NOMO-1 treated with DMSO at 0.1 percent for 48 hours (cell line): Measurements from ENCODE around the gene NEIL1.
A peak's percentile ranks its signal among the peaks of the same experiment; 100 is the strongest.
"Not testable (repeated sequence)": the region's sequence is repeated elsewhere in the genome, so short reads cannot be mapped to it uniquely, and the experiment has no call there.

Experiments used
- DNase-seq: peaks from one replicate; lab custom pipeline; 2025; ENCODE audit not compliant: unreplicated experiment; lab: John Stamatoyannopoulos, UW

The NEIL1 gene

DNA sequence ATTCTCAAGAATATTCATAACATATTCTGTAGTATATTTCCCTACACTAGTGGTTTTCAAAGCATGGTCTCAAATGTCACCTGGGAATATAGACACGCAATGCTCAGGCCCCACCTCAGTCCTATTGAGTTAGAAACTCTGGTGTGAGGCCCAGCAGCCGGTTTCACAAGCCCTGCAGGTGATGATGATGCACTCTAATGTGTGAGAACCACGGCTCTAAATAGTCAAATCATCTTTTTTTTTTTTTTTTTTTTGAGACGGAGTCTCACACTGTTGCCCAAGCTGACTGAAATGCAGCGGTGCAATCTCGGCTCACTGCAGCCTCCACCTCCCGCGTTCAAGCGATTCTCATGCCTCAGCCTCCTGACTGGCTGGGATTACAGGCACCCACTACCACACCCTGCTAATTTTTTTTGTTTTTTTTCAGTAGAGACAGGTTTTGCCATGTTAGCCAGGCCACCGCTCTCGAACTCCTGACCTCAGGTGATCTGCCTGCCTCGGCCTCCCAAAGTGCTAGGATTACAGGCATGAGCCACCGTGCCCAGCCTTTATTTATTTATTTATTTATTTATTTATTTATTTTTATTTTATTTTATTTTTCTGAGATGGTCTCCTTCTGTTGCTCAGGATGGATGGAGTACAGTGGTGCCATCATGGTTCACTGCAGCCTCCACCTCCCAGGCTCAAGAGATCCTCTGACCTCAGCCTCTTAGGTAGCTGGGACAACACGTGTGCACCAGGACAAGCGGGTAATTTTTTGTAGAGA is 13.0 kb upstream of the NEIL1 start:
- DNase-seq = not testable (repeated sequence)

DNA sequence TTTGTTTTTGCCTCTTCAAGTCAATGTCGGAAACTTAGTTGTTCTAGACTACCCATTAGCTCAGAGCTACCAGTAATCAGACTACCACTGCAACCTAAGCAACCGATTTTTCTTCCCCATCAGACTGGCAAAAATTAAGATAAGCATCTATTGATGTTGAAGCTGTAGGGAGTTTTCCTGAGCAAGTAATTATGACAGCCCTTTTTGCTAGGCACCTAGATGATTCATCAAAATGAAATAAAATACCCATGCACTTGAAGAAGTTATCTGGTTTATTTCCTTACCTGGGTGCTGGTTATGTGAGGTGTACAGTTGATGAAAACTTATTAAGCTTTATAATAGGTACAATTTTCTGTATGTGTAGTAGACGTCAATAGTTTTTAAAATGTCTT is 11.5 kb upstream of the NEIL1 start:
- no peak for DNase-seq

DNA sequence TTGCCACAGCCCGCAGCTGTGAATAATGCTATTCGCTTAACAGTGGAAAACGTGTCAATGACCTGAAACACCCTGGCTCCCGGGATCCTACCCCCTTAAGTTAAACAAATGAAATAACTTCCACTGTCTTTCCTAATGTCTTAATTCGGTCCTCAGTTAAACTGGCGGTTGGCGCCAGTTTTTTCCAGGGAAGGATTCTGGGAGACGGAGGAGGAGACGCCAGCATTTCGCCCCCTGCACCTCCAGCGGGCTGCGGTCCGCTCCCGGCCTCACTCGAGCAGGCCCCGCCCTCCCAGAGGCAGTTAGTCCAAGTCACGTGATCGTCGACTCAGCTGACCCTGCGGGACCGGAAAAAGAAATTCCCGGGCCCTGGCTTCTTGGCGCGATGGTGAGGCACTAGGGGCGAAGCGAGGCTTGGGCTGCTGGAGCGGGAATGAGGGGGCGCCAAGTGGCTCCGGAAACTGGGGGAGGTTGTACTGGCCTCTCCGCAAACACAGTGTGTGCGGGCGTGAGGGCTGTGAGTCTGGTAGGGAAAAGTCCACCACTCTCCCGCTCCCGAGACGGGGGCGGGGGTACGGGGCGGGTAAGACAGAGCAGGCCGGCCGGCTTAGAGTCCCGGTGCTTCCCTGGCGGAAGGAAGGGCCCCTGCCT is 11.0 kb upstream of the NEIL1 start, which contains the start of gene COMMD4:
TSS of gene COMMD4 (plus strand) at position 359 of the 651 bp plus-strand sequence. CDS start at position 386, 27 bp downstream.
- DNase-seq = peak; percentile 74

DNA sequence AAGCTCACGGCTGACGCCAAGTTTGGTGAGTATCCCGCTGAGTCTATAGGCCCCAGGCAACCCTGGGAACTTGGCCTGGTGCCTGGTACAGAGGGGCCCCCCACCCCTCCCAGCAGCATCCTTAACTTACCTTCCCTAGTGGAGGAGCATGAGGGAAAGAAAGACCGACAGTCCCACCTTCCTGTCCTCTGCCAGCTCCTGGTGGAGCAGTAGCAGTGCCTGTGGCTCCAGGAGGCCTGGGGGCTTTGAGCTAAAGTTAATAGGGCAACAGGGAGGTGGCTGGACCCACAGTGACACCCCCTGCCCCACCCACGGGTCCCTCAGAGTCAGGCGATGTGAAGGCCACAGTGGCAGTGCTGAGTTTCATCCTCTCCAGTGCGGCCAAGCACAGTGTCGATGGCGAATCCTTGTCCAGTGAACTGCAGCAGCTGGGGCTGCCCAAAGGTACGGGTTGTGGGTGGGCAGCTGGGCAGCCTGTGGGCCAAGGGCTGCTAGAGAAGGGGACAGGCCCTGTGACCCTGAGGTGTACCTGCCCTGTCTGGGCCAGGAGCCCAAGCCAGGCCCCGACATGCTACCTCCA is 8.1 kb upstream of the NEIL1 start:
- no peak for DNase-seq

DNA sequence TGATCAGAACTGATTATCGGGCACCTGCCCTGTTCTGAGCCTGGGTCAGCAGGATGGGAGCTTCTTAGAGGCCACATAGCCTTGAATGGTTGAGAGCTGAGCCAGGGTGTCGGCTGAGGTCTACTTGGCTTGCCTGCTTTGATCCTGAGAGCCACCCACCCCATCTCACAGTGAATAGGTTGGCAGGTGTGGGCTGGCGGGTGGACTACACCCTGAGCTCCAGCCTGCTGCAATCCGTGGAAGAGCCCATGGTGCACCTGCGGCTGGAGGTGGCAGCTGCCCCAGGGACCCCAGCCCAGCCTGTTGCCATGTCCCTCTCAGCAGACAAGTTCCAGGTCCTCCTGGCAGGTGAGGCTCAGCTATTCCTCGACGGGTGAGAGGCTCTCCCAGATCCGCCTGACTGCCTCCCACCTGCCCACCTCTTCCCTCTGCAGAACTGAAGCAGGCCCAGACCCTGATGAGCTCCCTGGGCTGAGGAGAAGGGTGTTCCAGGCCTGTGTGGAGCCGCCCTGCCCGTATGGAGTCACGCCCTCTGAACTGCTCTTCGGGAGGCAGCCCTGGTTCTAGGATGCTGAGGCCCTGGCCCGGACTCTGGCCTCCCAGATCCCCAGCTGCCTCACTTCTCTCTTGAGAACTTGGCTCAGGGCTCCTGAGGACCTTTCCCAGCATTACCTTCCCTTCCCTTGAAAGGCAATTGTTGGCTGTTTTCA is 7.2 kb upstream of the NEIL1 start:
- no peak for DNase-seq

DNA sequence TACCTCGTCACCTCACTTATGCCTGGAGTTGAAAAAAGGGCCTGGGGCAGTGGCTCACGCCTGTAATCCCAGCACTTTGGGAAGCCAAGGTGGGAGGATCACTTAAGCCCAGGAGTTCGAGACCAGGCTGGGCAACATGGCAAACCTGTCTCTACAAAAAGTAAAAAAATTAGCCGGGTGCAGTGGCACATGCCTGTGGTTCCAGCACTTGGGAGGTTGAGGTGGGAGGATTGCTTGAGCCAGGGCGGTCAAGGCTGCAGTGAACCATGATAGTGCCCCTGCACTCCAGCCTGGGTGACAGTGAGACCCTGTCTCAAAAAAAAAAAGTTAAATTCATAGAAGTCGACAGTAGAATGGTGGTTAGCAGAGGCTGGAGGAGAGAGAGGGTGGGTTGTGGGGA is 4.6 kb upstream of the NEIL1 start:
- no peak for DNase-seq

DNA sequence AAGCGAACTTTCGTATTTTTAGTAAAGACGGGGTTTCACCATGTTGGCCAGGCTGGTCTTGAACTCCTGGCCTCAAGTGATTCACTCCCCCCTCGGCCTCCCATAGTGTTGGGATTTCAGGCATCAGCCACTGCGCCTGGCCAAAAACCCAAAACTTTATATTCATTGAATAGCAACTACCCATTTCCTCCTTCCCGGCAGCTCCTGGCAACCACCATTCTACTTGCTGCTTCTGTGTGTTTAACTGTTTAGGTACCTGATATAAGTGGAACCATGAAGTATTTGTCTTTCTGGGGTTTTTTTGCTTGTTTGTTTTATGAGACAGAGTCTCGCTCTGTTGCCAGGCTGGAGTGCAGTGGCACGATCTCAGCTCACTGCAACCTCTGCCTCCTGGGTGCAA is 2.9 kb upstream of the NEIL1 start:
- DNase-seq = not testable (repeated sequence)

DNA sequence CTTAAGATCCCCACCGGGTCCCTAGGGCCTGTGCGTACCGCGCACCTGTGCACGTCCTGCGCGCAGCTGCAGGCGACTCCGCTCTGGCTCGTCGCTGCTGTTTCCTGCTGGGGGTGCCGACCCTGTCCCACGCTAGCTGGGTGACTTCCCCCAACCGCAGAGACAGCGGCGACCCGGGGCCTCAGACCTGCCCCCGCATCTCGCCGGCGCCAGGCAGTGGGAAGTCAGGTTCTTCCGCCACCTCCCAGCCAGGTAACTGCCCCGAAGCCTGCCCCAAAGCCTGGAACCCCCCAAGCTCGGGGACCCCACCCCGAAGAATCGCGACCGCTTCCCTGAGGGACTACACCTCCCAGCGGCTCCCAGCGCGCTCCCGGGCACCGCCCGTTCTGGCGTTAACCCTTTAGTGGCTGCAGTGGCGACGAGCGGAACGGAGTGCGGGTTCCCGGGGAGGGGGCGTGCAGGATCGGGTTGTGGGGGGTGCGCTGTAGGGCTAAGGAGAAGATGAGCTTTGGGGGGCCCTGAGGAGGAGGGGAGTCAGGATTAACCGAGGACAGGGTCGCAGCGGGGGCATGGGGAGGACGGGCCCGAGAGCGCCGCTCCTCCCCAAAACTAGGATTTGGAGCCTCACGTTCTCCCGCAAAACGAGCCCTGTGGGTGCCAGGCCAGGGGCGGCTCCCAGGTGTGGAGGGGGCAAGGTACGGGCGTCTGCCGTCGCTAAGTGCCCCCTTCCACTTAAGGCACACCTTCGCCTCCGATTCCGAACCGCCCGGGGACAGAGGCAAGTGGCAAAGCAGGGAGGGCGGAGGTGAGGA is 589 bp downstream of the NEIL1 start:
- no peak for DNase-seq

DNA sequence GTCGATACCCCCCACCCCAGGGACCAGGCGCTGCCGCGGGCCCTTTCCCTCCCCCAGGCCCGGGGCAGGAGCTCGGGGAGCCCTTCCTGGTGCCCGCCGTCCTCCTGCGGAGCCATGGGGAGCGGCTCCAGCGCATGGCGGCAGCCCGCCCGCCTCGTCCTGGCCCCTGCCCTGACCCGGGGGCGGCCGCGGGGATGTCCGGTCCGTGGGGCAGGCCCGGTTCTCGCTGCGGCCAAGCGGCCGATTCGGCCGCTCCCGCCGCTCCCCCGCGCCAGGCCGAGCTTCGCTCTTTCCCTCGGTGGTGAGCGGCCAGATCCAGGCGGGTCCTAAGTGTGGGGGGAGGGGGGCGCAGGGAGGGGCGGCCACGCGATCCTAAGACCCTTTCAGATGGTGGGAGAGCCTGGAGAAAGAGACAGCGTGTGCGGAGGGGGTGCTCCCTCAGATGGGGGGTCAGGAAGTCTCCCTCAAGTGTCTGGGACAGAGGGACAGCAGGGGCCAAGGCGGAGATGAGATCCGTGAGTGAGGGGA is 1.3 kb downstream of the NEIL1 start:
- no peak for DNase-seq

DNA sequence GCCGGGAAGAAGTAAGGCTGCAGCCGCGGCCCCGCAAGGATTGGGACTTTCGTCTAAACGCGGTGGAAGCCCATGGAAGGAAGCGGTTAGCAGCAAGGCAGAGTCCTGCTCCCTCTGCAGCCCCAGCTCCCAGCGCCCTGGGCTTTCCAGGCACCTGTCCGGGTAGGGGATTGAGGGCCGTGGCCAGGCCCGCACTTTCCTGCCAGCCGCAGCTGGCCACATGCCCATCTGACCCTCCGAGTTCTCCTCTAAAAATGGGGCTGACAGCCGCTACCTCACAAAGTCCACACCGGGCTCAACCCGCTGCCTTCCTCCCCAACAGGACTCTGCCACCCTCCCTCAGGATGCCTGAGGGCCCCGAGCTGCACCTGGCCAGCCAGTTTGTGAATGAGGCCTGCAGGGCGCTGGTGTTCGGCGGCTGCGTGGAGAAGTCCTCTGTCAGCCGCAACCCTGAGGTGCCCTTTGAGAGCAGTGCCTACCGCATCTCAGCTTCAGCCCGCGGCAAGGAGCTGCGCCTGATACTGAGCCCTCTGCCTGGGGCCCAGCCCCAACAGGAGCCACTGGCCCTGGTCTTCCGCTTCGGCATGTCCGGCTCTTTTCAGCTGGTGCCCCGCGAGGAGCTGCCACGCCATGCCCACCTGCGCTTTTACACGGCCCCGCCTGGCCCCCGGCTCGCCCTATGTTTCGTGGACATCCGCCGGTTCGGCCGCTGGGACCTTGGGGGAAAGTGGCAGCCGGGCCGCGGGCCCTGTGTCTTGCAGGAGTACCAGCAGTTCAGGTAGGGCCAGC is 1.9 kb downstream of the NEIL1 start:
- no peak for DNase-seq

DNA sequence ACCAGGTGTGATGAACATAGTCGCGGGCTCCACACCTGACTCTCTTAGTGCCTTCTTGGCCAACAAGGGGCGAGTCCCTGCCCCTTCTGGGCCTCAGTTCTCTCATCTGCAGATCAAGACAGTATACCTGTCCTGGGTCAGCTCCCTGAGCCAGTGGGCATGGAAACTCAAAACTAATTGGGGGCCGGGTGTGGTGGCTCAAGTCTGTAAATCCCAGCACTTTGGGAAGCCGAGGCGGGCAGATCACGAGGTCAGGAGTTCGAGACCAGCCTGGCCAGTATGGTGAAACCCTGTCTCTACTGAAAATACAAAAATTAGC is 2.5 kb downstream of the NEIL1 start:
- not testable (repeated sequence) for DNase-seq

DNA sequence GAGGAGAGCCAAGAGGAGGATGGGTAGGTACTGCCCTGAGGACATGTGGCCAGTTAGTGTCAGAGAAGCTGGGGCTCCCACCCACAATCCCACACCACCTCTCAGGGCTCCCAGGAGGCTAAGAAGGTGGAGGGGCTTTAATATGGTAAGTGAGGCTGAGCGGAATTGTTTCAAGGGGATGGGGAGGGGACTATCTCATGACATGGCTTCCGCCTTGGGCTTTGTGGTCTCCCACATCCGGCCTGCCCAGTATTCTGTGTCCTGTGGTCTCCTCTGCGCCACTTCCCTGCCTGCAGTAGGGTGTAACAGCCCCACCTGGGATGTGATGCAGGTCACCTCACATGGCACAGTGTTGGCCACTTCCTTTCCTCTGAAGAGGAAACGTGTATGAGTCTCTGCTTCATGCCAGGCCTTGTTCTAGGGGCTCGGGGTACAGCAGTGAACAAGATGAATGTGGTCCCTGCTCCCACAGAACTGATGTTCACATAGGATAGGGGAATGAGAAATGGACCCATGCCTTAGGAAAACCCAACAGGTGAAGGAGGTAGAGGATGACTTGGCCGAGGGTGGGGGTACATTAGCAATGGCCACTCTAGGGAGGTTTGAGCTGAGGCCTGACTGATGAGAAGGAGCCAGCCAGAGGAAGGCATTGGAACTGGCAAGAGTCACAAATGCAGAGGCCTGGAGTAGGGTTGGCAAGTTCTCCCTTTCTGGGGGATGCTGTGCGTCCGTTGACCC is 3.2 kb downstream of the NEIL1 start:
- DNase-seq = peak; percentile 75

DNA sequence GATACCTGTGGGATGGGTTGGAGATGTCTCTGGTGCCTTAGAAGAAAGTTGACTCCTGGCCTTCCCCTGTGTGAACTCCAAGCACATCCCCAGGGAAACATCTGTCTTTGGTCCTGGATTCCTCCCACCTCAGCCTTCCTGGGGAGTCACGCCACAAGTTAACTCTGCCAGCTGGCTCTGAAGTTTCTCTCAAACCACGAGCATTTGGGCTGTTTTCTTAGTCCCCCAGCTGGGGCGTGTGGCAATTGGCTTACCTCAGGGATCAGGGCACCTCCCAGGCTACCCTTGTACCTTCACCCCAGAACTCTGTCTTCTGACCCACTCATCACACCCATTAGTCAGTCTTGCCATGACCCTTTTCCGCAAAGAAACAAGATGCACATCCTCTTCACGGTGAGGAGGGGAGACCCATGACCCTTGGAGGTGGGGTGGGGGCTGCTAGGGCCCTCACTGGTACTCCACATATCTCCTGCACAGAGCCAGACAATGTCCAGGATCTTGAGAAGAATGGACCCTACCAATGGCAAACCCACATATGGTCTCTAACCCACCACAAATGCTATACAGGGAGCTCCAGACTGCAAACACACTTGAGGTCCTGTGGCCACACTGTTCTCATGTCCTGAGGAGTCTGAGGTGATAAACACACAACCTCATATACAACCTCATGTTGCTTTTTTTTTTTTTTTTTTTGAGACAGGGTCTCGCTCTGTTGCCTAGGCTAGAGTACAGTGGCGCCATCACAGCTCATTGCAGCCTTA is 3.9 kb downstream of the NEIL1 start:
- DNase-seq = no peak

DNA sequence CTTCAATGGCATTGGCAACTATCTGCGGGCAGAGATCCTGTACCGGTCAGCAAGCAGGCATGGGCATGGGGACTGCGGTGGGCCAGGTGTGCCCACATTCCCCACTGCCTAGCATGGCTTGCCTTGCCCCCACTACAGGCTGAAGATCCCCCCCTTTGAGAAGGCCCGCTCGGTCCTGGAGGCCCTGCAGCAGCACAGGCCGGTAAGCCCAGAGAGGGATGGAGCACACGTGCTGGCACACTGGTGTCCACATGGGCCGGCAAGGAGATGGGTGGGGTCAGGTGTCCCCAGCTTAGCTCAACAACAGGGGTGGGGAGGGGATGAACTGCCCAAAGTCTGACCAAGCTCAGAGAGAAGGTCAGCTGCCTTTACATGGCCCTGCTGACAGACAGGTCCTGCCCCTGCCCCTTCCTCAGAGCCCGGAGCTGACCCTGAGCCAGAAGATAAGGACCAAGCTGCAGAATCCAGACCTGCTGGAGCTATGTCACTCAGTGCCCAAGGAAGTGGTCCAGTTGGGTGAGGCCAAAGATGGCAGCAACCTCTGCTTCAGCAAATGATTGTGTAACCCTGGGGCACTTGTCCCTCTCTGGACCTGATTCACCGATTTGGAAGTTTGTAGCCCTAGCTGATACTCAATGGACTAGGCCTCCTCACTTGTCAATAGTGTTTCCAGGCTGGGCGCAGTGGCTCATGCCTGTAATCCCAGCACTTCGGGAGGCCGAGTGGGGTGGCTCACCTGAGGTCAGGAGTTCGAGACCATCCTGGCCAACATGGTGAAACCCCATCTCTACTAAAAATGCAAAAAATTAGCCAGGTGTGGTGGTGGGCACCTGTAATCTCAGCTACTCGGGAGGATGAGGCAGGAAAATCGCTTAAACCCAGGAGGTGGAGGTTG is 5.6 kb downstream of the NEIL1 start:
- no peak for DNase-seq

DNA sequence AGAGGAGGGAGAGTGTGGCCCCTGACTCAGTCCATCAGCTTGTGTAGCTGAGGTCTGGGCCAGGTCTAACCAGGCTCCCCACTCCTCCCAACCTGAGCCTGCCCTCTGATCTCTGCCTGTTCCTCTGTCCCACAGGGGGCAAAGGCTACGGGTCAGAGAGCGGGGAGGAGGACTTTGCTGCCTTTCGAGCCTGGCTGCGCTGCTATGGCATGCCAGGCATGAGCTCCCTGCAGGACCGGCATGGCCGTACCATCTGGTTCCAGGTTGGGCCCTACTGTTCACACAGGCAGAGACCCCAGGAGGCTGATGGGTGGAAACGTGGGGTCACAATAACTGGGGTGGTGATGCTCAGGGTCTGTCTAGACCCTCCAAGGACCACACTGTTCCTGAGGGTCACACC is 6.8 kb downstream of the NEIL1 start:
- DNase-seq = no peak

DNA sequence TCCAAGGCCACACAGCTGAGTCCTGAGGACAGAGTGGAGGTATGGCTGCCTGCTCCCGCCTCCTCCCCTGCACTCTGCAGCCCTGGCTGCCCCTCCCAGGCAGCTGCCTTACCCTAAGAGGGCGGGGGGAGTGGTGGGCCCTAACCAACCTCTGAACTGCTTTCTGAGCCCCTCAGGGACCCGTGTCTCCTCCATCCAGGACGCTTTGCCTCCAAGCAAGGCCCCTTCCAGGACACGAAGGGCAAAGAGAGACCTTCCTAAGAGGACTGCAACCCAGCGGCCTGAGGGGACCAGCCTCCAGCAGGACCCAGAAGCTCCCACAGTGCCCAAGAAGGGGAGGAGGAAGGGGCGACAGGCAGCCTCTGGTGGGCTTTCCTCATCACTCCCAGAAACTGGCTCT is 7.6 kb downstream of the NEIL1 start:
- DNase-seq = no peak

DNA sequence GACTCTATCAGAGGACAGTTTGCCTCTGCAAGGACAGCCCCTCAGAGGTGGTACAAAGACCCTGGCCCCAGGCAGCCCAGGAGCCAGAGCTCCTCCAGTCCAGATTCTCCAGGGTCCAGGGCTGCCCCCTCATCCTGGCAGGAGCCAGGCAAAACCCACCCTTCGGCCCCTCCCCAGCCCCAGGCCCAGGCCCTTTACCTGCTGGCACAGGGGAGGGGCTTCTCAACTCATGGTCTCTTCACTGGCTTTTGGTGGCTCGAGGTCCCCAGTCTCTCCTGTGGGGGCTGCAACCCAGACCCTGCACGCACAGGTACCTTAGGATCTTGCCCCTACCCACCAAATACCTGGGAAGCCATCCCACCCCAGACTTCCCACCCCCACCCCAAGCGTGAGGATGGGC is 8.5 kb downstream of the NEIL1 start:
- DNase-seq = no peak

DNA sequence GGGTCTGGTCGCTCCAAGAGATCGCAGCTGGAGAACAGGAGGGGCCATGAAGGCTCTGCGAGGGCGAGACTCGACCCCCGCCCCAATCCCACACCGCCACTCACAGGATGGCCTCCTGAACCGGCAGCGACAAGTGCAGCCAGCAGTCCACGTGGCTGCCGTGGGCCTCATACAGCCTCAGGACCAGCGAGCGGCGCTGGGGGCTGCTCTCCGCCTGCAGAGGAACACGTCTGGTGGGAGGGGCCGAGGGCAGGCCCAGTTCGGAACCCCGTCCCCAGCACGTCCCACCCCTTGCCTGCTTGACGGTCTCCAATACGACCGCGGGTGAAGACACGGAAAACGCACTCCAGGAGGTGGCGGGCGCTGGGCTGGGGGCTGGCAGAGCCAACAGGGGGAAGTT is 9.2 kb downstream of the NEIL1 start:
- no peak for DNase-seq
